ENCODE results near the gene PRKAB2.

DNA sequence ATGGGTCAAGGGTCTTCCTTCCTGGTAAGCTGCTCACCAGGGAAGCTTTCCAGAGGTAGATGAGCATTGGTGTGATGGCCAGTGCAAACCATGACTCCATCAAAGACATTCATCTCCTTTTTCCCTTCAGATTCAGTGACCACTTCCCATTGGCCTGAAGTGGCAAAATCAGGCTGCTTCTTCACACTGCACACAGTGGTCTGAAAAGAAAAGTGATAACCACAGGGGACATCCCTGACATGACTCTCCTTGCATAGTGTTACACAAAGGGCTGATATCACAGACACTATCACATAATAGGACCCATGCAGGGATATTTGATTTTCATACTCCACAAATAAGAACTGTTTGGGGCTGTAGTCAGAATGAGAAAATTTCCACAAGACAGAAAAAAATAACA, 41.0 kb upstream of the PRKAB2 start:
- TF ChIP-seq EZH2 (IDR thresholded peaks at IDR 0.05; ENCODE audit: borderline replicate concordance, low read depth, low read length, poor library complexity, severe bottlenecking), result no peak
- TF ChIP-seq, protein P1, sequence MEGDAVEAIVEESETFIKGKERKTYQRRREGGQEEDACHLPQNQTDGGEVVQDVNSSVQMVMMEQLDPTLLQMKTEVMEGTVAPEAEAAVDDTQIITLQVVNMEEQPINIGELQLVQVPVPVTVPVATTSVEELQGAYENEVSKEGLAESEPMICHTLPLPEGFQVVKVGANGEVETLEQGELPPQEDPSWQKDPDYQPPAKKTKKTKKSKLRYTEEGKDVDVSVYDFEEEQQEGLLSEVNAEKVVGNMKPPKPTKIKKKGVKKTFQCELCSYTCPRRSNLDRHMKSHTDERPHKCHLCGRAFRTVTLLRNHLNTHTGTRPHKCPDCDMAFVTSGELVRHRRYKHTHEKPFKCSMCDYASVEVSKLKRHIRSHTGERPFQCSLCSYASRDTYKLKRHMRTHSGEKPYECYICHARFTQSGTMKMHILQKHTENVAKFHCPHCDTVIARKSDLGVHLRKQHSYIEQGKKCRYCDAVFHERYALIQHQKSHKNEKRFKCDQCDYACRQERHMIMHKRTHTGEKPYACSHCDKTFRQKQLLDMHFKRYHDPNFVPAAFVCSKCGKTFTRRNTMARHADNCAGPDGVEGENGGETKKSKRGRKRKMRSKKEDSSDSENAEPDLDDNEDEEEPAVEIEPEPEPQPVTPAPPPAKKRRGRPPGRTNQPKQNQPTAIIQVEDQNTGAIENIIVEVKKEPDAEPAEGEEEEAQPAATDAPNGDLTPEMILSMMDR (conservative IDR thresholded peaks at IDR 0.05; ENCODE audit: low read depth, low read length), result no peak

Measured in A673 (cell line).